GM23338 (cell line): ENCODE measurements around the gene CDH19. TPM values are rescaled to one million over a fixed set of nuclear protein-coding genes. Genes with fewer than 3 reads are reported as not detected.

Experiments used
- ATAC-seq: fragments of 200-7000 bp; cut with Tn5 transposase; 3 replicates; pipeline ENCODE4 v1.9.1; 2020
- DNase-seq: peaks from one replicate; pipeline ENCODE4 v3.0.0-alpha.2; 2015; ENCODE audit warnings: low spot score
- H2AFZ ChIP-seq: fragments of 200-600 bp; sonication (generic); 2 replicates; pipeline ENCODE4 v1.8.0; 2016; ENCODE audit warnings: antibody characterized with exemption, mild to moderate bottlenecking, moderate library complexity
- H3F3A ChIP-seq: fragments of 200-600 bp; sonication (generic); replicated peaks from 2 replicates; pipeline ENCODE4 v1.8.0; 2017; ENCODE audit warnings: antibody characterized with exemption, mixed run types, low read depth
- H3K27ac ChIP-seq: fragments of 200-600 bp; sonication (generic); 2 replicates; pipeline ENCODE4 v1.6.1; 2016; ENCODE audit warnings: low read depth
- H3K27me3 ChIP-seq: fragments of 200-600 bp; sonication (generic); 2 replicates; pipeline ENCODE4 v1.8.0; 2016; ENCODE audit warnings: mild to moderate bottlenecking, mixed run types, moderate library complexity; ENCODE audit not compliant: insufficient read depth
- H3K36me3 ChIP-seq: fragments of 200-600 bp; sonication (generic); 2 replicates; pipeline ENCODE4 v1.8.0; 2016; ENCODE audit warnings: mild to moderate bottlenecking; ENCODE audit not compliant: insufficient read depth
- H3K4me1 ChIP-seq: fragments of 200-600 bp; sonication (generic); 2 replicates; pipeline ENCODE4 v1.8.0; 2016; ENCODE audit warnings: mild to moderate bottlenecking, moderate library complexity; ENCODE audit not compliant: insufficient read depth
- H3K4me2 ChIP-seq: fragments of 200-600 bp; sonication (generic); 2 replicates; pipeline ENCODE4 v1.7.1; 2017; ENCODE audit warnings: mixed run types
- H3K4me3 ChIP-seq: fragments of 200-600 bp; sonication (generic); 2 replicates; pipeline ENCODE4 v1.6.1; 2016; ENCODE audit warnings: mixed run types
- H3K79me2 ChIP-seq: fragments of 200-600 bp; sonication (generic); replicated peaks from 2 replicates; pipeline ENCODE4 v1.8.0; 2017; ENCODE audit warnings: mild to moderate bottlenecking; ENCODE audit not compliant: insufficient read depth
- H3K9me2 ChIP-seq: fragments of 200-600 bp; sonication (generic); 2 replicates; pipeline ENCODE4 v1.8.0; 2017; ENCODE audit not compliant: insufficient read depth
- H4K20me1 ChIP-seq: fragments of 200-600 bp; sonication (generic); replicated peaks from 2 replicates; pipeline ENCODE4 v1.8.0; 2017; ENCODE audit warnings: mild to moderate bottlenecking; ENCODE audit not compliant: insufficient read depth
- H3K27ac Mint-ChIP-seq: 2 replicates; pipeline ENCODE4 v1.8.0; 2020; ENCODE audit warnings: inconsistent platforms, mild to moderate bottlenecking, moderate library complexity, mixed read lengths
- H3K27me3 Mint-ChIP-seq: 3 replicates; pipeline ENCODE4 v1.8.0; 2022; ENCODE audit warnings: low read depth, mild to moderate bottlenecking, moderate library complexity, mixed read lengths, inconsistent platforms; ENCODE audit not compliant: insufficient read depth, poor library complexity
- H3K36me3 Mint-ChIP-seq: 3 replicates; pipeline ENCODE4 v1.8.0; 2021; ENCODE audit warnings: low read depth, mild to moderate bottlenecking, inconsistent platforms, moderate library complexity, mixed read lengths
- H3K4me1 Mint-ChIP-seq: 3 replicates; pipeline ENCODE4 v1.8.0; 2020; ENCODE audit warnings: mild to moderate bottlenecking, inconsistent platforms, mixed read lengths
- H3K4me3 Mint-ChIP-seq: 3 replicates; pipeline ENCODE4 v1.8.0; 2021; ENCODE audit warnings: moderate library complexity, mild to moderate bottlenecking, inconsistent platforms, mixed read lengths
- H3K9me3 Mint-ChIP-seq: 3 replicates; pipeline ENCODE4 v1.8.0; 2020; ENCODE audit warnings: moderate library complexity, mild to moderate bottlenecking, inconsistent platforms, mixed read lengths
- CREB1 ChIP-seq: fragments of 250-450 bp; sonication (Bioruptor Pico); IDR thresholded peaks from 2 replicates; pipeline ENCODE4 v1.5.0; 2020; ENCODE audit warnings: low read depth, mild to moderate bottlenecking, moderate library complexity
- CTCF ChIP-seq, 2 experiments: fragments of 200-600 bp in 1 of 2; sonication (generic) in 1 of 2; conservative IDR thresholded peaks; 2 replicates each; pipeline versions ENCODE4 v1.5.1 to v1.6.1; 2016 to 2017; ENCODE audit warnings: antibody characterized with exemption in 2 of 2, low read depth in 2 of 2, mild to moderate bottlenecking in 2 of 2, moderate library complexity in 1 of 2
- ETS1 ChIP-seq: IDR thresholded peaks from 2 replicates; pipeline ENCODE4 v1.6.1; 2016; ENCODE audit warnings: antibody characterized with exemption
- EZH2 ChIP-seq: fragments of 200-600 bp; sonication (generic); IDR thresholded peaks from one replicate; pipeline ENCODE4 v1.8.0; 2017; ENCODE audit warnings: antibody characterized with exemption, mild to moderate bottlenecking, low read depth; ENCODE audit not compliant: unreplicated experiment
- EZH2phosphoT487 ChIP-seq: fragments of 200-600 bp; sonication (generic); IDR thresholded peaks from one replicate; pipeline ENCODE4 v1.8.1; 2018; ENCODE audit warnings: antibody characterized with exemption; ENCODE audit not compliant: unreplicated experiment
- JUNB ChIP-seq: IDR thresholded peaks from one replicate; pipeline ENCODE4 v1.6.1; 2016; ENCODE audit warnings: antibody characterized with exemption; ENCODE audit not compliant: unreplicated experiment
- NANOG ChIP-seq: IDR thresholded peaks from 2 replicates; pipeline ENCODE4 v1.6.1; 2016; ENCODE audit warnings: antibody characterized with exemption, borderline replicate concordance
- POLR2AphosphoS5 ChIP-seq: IDR thresholded peaks from 2 replicates; pipeline ENCODE4 v1.6.1; 2016; ENCODE audit warnings: antibody characterized with exemption, low read depth
- REST ChIP-seq: IDR thresholded peaks from one replicate; pipeline ENCODE4 v1.6.1; 2018; ENCODE audit warnings: antibody characterized with exemption; ENCODE audit not compliant: unreplicated experiment
- STAT1 ChIP-seq: IDR thresholded peaks from one replicate; pipeline ENCODE4 v1.6.1; 2016; ENCODE audit warnings: antibody characterized with exemption; ENCODE audit not compliant: unreplicated experiment
- ZNF114 ChIP-seq: fragments of 250-450 bp; sonication (Bioruptor Pico); IDR thresholded peaks from 2 replicates; pipeline ENCODE4 v1.5.0; 2020; ENCODE audit warnings: mild to moderate bottlenecking, moderate library complexity
- ZNF331 ChIP-seq: fragments of 250-450 bp; sonication (Bioruptor Pico); IDR thresholded peaks from 2 replicates; pipeline ENCODE4 v1.5.0; 2020; ENCODE audit warnings: low read depth, mild to moderate bottlenecking, moderate library complexity
- ZNF462 ChIP-seq: fragments of 250-450 bp; sonication (Bioruptor Pico); IDR thresholded peaks from 2 replicates; pipeline ENCODE4 v1.5.0; 2020; ENCODE audit warnings: mild to moderate bottlenecking, moderate library complexity
- polyA plus RNA-seq: library from polyadenylated mRNA; unstranded; fragments of >200 nt; fragmentation: Nextera tagmentation; extraction: Ambion mirVana; gene quantifications from 2 replicates; pipeline ENCODE4 v1.2.1, GENCODE V29; 2016
- total RNA-seq: library from RNA; depleted of rRNA; stranded (reverse); fragments of >200 nt; shearing (Covaris generic); gene quantifications from 2 replicates; pipeline ENCODE4 v1.2.3, GENCODE V29; 2014

The CDH19 gene
- total and polyA plus RNA-seq, 2 experiments from 2014 or later, result 0.03 TPM

- DNase-seq (no peak), ATAC-seq (no peak)
- Histone ChIP-seq H2AFZ (no peak overlapping the region), H3K27me3 (no peaks in the 10 kb centered on the region), H4K20me1 (no peaks in the 10 kb centered on the region), H3K9me2 (no peaks in the 10 kb centered on the region), H3K36me3 (no peaks in the 10 kb centered on the region), H3K79me2 (no peaks in the 10 kb centered on the region), H3K4me1 (no peaks in the 10 kb centered on the region), H3K4me2 (no peak overlapping the region), H3K4me3 (no peak overlapping the region), H3F3A (no peaks in the 10 kb centered on the region), H3K27ac (no peak overlapping the region)
- H3K27me3 Mint-ChIP-seq, result no peaks in the 10 kb centered on the region
- no peaks in the 10 kb centered on the region for H3K36me3 Mint-ChIP-seq
- no peak for TF ChIP-seq ZNF331 (CRISPR knock-in tag)
- TF ChIP-seq JUNB, result no peak
- no peak for TF ChIP-seq STAT1
- no peak for TF ChIP-seq CREB1
- no peak for TF ChIP-seq ETS1
- TF ChIP-seq ZNF114 (CRISPR knock-in tag), result no peak
- TF ChIP-seq CTCF (conservative IDR thresholded peaks at IDR 0.05; ENCODE audit: low read depth in 2 of 2), result no peak
- no peak for TF ChIP-seq REST
- no peak for TF ChIP-seq POLR2AphosphoS5
- no peak for TF ChIP-seq ZNF462 (CRISPR knock-in tag)
- TF ChIP-seq NANOG, result no peak
- no peak for TF ChIP-seq EZH2phosphoT487
- TF ChIP-seq EZH2, result no peak
- H3K9me3 Mint-ChIP-seq, result no peaks in the 10 kb centered on the region
- H3K27ac Mint-ChIP-seq, result no peak overlapping the region
- no peaks in the 10 kb centered on the region for H3K4me1 Mint-ChIP-seq
- H3K4me3 Mint-ChIP-seq, result no peak overlapping the region
These were observed 37.3 kb downstream of the CDH19 start for GRCh38 chr18:66566616-66567015.
